ENCODE measurements around the gene C3orf62.
"Not testable (repeated sequence)": the region's sequence is repeated elsewhere in the genome, so short reads cannot be mapped to it uniquely, and the experiment has no call there.

Gene C3orf62

GRCh38 chr3:49244581-49245205, 32.3 kb downstream of the C3orf62 start:
- TF ChIP-seq CTCF (IDR thresholded peaks at IDR 0.05) = no peak

GRCh38 chr3:49240091-49240490, 36.9 kb downstream of the C3orf62 start:
- H3K4me3 ChIP-seq (ENCODE audit: low read depth in 1 of 2, low read length in 1 of 2); H3K27me3 ChIP-seq; H3K36me3 ChIP-seq; H3K9me3 ChIP-seq: not testable (repeated sequence)
- peaks cover 36% of the 10 kb centered on the region in 2 experiments for H3K4me1 ChIP-seq (ENCODE audit: control insufficient read depth in 1 of 2, insufficient read depth in 1 of 2, low read depth in 1 of 2, low read length in 1 of 2)
- H3K27ac ChIP-seq = peak overlapping the region; percentile 99

More at GRCh38 chr3:49244581-49245205, 32.3 kb downstream of the C3orf62 start:
- Histone ChIP-seq H3K27me3 (no peaks in the 10 kb centered on the region), H3K27ac (peak overlapping the region; percentile 50), H3K36me3 (no peaks in the 10 kb centered on the region), H3K4me1 (ENCODE audit: control insufficient read depth in 1 of 2, insufficient read depth in 1 of 2, low read depth in 1 of 2, low read length in 1 of 2) (peaks cover 31 to 34% of the 10 kb centered on the region in 2 experiments), H3K9me3 (no peaks in the 10 kb centered on the region), H3K4me3 (ENCODE audit: low read depth in 1 of 2, low read length in 1 of 2) (no peak overlapping the region)

- peak; percentile 65 for TF ChIP-seq CTCF (IDR thresholded peaks at IDR 0.05)
- peaks cover 36% of the 10 kb centered on the region in 2 experiments for H3K4me1 ChIP-seq (ENCODE audit: control insufficient read depth in 1 of 2, insufficient read depth in 1 of 2, low read depth in 1 of 2, low read length in 1 of 2)
- H3K9me3 ChIP-seq = peaks cover 4% of the 10 kb centered on the region
- peak overlapping the region; percentile 15 to 30 for H3K4me3 ChIP-seq (ENCODE audit: low read depth in 1 of 2, low read length in 1 of 2)
- peak overlapping the region; percentile 99 for H3K27ac ChIP-seq
- H3K36me3 ChIP-seq = no peaks in the 10 kb centered on the region
- H3K27me3 ChIP-seq = no peaks in the 10 kb centered on the region
Observed at GRCh38 chr3:49238274-49239127, 38.5 kb downstream of the C3orf62 start.

DNA sequence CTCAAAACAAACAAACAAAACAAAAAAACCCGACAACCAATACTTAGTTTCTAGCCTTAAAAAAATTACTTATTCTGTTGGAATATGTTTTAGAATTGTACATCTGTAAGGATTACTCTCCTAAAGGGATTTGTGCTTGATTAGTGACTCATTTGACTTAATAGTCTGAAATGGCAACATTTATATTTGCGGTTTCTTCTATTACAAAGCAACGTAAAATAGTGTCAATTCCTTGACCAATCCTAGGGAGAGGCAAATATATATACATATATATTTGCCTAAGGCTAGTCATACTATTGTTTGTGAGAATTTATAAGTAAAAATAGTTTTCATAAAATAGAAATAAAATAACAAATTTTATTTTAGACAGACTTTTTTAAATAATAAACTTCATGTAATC, 39.7 kb downstream of the C3orf62 start:
- Histone ChIP-seq H3K9me3 (peaks cover 15% of the 10 kb centered on the region), H3K27me3 (no peaks in the 10 kb centered on the region), H3K4me1 (ENCODE audit: control insufficient read depth in 1 of 2, insufficient read depth in 1 of 2, low read depth in 1 of 2, low read length in 1 of 2) (peaks cover 36% of the 10 kb centered on the region in 2 experiments), H3K27ac (peak overlapping the region; percentile 99), H3K36me3 (no peaks in the 10 kb centered on the region), H3K4me3 (ENCODE audit: low read depth in 1 of 2, low read length in 1 of 2) (no peak overlapping the region)
- no peak for TF ChIP-seq CTCF (IDR thresholded peaks at IDR 0.05)

GRCh38 chr3:49236226-49236625, 40.8 kb downstream of the C3orf62 start:
- H3K27me3 ChIP-seq = no peaks in the 10 kb centered on the region
- no peaks in the 10 kb centered on the region for H3K36me3 ChIP-seq
- H3K27ac ChIP-seq = peak overlapping the region; percentile 99
- H3K9me3 ChIP-seq = peaks cover 22% of the 10 kb centered on the region
- H3K4me1 ChIP-seq (ENCODE audit: control insufficient read depth in 1 of 2, insufficient read depth in 1 of 2, low read depth in 1 of 2, low read length in 1 of 2) = peaks cover 36% of the 10 kb centered on the region in 2 experiments
- H3K4me3 ChIP-seq (ENCODE audit: low read depth in 1 of 2, low read length in 1 of 2) = no peak overlapping the region
- no peak for TF ChIP-seq CTCF (IDR thresholded peaks at IDR 0.05)

GRCh38 chr3:49228817-49229216, 48.2 kb downstream of the C3orf62 start:
- H3K4me3 ChIP-seq (ENCODE audit: low read depth in 1 of 2, low read length in 1 of 2); H3K27ac ChIP-seq; H3K36me3 ChIP-seq; H3K4me1 ChIP-seq (ENCODE audit: control insufficient read depth in 1 of 2, insufficient read depth in 1 of 2, low read depth in 1 of 2, low read length in 1 of 2); H3K27me3 ChIP-seq: not testable (repeated sequence)
- H3K9me3 ChIP-seq = peaks cover 33% of the 10 kb centered on the region

Data from neutrophil (primary cell).